DOHH2 (cell line): ENCODE measurements around the gene OR2A14.

ENCODE experiments used
- EZH2phosphoT487 ChIP-seq: fragments of 200-600 bp; sonication (generic); IDR thresholded peaks from 2 replicates; pipeline ENCODE4 v1.6.1; 2017; ENCODE audit warnings: borderline replicate concordance, mild to moderate bottlenecking, antibody characterized with exemption, low read length, moderate library complexity, mixed read lengths
- TF ChIP-seq, protein P1 (sequence below): fragments of 200-600 bp; sonication (generic); IDR thresholded peaks from one replicate; pipeline ENCODE4 v1.5.1; 2014; ENCODE audit warnings: antibody characterized with exemption, mild to moderate bottlenecking, low read depth, low read length; ENCODE audit not compliant: poor library complexity, severe bottlenecking

DNA sequence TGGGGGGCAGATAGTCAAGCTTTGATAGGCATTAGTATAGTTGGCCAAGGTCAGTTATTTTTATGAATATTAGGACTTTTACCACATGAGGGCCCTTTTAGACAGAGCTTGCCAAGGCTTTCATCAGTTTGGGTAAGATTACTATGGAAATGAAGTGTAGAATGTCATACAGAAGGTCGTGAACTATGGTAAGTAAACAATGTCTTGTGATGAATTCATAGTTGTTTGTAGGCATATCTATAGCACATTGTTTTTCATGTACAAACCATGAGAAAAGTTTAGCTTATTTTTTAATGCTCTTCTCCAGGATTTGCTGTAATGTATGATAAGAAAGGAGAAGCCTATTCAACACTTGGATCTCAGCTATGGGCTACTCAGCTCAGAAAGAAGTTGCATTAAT is 9.3 kb upstream of the OR2A14 start:
- TF ChIP-seq, protein P1, sequence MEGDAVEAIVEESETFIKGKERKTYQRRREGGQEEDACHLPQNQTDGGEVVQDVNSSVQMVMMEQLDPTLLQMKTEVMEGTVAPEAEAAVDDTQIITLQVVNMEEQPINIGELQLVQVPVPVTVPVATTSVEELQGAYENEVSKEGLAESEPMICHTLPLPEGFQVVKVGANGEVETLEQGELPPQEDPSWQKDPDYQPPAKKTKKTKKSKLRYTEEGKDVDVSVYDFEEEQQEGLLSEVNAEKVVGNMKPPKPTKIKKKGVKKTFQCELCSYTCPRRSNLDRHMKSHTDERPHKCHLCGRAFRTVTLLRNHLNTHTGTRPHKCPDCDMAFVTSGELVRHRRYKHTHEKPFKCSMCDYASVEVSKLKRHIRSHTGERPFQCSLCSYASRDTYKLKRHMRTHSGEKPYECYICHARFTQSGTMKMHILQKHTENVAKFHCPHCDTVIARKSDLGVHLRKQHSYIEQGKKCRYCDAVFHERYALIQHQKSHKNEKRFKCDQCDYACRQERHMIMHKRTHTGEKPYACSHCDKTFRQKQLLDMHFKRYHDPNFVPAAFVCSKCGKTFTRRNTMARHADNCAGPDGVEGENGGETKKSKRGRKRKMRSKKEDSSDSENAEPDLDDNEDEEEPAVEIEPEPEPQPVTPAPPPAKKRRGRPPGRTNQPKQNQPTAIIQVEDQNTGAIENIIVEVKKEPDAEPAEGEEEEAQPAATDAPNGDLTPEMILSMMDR = no peak
- TF ChIP-seq EZH2phosphoT487 = no peak
